ENCODE results near the gene MGLL.

The MGLL gene

DNA sequence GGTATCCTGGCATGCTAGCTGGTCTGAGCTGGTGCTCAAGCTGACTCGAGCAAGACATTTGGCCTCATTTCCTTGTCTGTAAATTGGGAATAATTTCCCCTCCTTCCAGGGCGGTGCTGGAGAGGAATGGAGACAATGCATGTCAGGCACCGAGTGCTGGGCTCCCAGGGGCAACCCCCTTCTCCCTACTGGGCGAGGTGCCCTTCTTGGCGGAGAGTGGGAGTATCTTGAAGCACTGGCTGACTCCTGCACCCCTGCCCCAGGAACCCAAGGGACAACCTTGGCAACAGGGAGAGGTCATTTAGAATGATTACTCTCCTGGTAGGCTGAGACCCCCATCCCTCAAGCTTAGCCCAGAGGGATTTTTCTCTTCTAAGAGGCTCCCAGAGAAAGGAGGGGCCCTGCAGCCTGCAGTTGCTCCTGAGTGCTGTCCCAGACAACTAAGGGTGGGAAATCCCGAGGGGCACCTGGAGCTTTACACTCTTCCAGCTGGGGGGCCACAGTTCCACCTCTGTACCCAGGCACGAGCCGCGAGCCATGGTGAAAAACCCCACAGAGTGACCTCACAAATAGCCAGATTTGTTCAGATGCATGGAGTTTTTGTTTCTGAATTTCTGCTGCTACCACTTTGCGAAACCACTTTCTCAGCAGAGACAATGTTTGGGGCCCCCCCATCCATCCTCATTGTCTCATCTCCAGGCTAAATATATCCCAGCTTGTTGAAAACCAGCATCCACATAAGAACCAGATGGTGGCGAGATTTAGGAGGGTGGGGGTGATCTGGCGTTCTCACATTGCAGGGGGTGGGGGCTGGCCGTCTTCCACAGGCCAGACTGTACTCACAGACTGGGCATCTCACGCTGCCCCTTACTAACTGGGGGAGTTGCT lies 104.7 kb downstream of the MGLL start:
- Histone ChIP-seq H3K9me3 (ENCODE audit: insufficient read depth, low read length) (no peaks in the 10 kb centered on the region), H3K9ac (ENCODE audit: low read length) (no peak overlapping the region), H2AFZ (ENCODE audit: low read depth, low read length, severe bottlenecking) (no peak overlapping the region), H4K20me1 (ENCODE audit: low read depth, low read length) (no peaks in the 10 kb centered on the region), H3K27ac (ENCODE audit: low read depth, low read length) (no peak overlapping the region), H3K4me3 (ENCODE audit: insufficient read depth, low read length, poor library complexity, severe bottlenecking) (no peak overlapping the region), H3K79me2 (ENCODE audit: insufficient read depth, low read length) (no peaks in the 10 kb centered on the region), H3F3A (ENCODE audit: insufficient read depth) (no peaks in the 10 kb centered on the region), H3K36me3 (ENCODE audit: low read length) (no peaks in the 10 kb centered on the region), H3K9me2 (replicated peaks; ENCODE audit: insufficient read depth, low read length) (no peaks in the 10 kb centered on the region), H3K4me2 (ENCODE audit: low read depth, low read length, poor library complexity, severe bottlenecking) (no peak overlapping the region), H3K27me3 (ENCODE audit: low read length) (no peaks in the 10 kb centered on the region)
- TF ChIP-seq, protein P1, sequence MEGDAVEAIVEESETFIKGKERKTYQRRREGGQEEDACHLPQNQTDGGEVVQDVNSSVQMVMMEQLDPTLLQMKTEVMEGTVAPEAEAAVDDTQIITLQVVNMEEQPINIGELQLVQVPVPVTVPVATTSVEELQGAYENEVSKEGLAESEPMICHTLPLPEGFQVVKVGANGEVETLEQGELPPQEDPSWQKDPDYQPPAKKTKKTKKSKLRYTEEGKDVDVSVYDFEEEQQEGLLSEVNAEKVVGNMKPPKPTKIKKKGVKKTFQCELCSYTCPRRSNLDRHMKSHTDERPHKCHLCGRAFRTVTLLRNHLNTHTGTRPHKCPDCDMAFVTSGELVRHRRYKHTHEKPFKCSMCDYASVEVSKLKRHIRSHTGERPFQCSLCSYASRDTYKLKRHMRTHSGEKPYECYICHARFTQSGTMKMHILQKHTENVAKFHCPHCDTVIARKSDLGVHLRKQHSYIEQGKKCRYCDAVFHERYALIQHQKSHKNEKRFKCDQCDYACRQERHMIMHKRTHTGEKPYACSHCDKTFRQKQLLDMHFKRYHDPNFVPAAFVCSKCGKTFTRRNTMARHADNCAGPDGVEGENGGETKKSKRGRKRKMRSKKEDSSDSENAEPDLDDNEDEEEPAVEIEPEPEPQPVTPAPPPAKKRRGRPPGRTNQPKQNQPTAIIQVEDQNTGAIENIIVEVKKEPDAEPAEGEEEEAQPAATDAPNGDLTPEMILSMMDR (IDR thresholded peaks at IDR 0.05; ENCODE audit: insufficient read depth, low read length, poor library complexity, severe bottlenecking), result no peak
- TF ChIP-seq EZH2phosphoT487 (conservative IDR thresholded peaks at IDR 0.05; ENCODE audit: low read length), result no peak

DNA sequence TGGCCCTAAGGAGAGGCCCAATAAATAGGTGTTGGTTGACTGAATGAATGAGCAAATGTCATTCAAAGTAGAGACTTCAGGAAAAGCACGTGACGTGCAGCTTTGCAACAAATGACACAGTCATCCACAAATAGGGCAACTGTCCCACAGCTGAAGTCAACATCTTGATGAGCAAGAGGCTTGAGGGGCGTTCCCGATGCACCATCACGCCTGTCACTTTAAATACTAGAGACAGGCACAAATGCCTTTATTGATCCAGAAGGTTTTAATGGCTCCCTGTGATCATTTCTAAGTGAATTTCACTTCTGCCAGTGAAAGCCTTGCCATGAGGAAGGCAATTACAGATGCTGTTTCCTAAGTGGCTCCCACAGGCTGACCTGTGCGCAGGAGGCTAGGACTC lies 105.9 kb downstream of the MGLL start:
- Histone ChIP-seq H3K79me2 (ENCODE audit: insufficient read depth, low read length) (no peaks in the 10 kb centered on the region), H3K27me3 (ENCODE audit: low read length) (no peaks in the 10 kb centered on the region), H3K4me2 (ENCODE audit: low read depth, low read length, poor library complexity, severe bottlenecking) (no peak overlapping the region), H3K9ac (ENCODE audit: low read length) (no peak overlapping the region), H3K36me3 (ENCODE audit: low read length) (no peaks in the 10 kb centered on the region), H3K27ac (ENCODE audit: low read depth, low read length) (no peak overlapping the region), H3K9me2 (replicated peaks; ENCODE audit: insufficient read depth, low read length) (no peaks in the 10 kb centered on the region), H3F3A (ENCODE audit: insufficient read depth) (no peaks in the 10 kb centered on the region), H2AFZ (ENCODE audit: low read depth, low read length, severe bottlenecking) (no peak overlapping the region), H3K9me3 (ENCODE audit: insufficient read depth, low read length) (no peaks in the 10 kb centered on the region), H4K20me1 (ENCODE audit: low read depth, low read length) (no peaks in the 10 kb centered on the region), H3K4me3 (ENCODE audit: insufficient read depth, low read length, poor library complexity, severe bottlenecking) (no peak overlapping the region)
- TF ChIP-seq, protein P1 (IDR thresholded peaks at IDR 0.05; ENCODE audit: insufficient read depth, low read length, poor library complexity, severe bottlenecking), result no peak

DNA sequence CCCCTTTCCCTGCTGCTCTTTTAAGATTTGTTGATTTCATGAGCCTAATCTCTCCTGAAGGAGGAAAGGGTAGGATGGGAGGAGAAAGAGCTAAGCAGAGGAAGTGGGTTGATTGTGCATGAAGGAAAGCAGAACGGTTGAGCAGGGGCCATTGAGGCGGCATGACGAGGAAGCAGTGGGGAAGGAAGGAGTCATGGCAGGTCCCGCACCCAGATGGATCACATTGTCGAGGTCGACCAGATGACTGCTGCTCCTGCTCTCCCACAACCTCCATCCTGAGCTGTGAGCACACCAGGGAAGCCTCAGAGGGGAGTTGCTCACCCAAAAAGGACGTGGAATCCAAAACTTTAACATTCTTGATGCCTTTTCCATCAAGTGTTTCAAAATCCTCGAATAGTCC lies 106.8 kb downstream of the MGLL start:
- H3K27me3 ChIP-seq (ENCODE audit: low read length), result no peaks in the 10 kb centered on the region
- no peak overlapping the region for H3K27ac ChIP-seq (ENCODE audit: low read depth, low read length)
- H3K4me3 ChIP-seq (ENCODE audit: insufficient read depth, low read length, poor library complexity, severe bottlenecking), result no peak overlapping the region
- H3K36me3 ChIP-seq (ENCODE audit: low read length), result no peaks in the 10 kb centered on the region
- no peaks in the 10 kb centered on the region for H3K9me2 ChIP-seq (replicated peaks; ENCODE audit: insufficient read depth, low read length)
- H3K79me2 ChIP-seq (ENCODE audit: insufficient read depth, low read length), result no peaks in the 10 kb centered on the region
- no peak overlapping the region for H3K9ac ChIP-seq (ENCODE audit: low read length)
- no peak overlapping the region for H2AFZ ChIP-seq (ENCODE audit: low read depth, low read length, severe bottlenecking)
- H4K20me1 ChIP-seq (ENCODE audit: low read depth, low read length), result no peaks in the 10 kb centered on the region
- H3K4me2 ChIP-seq (ENCODE audit: low read depth, low read length, poor library complexity, severe bottlenecking), result no peak overlapping the region
- H3F3A ChIP-seq (ENCODE audit: insufficient read depth), result no peaks in the 10 kb centered on the region
- no peak for TF ChIP-seq EZH2phosphoT487 (conservative IDR thresholded peaks at IDR 0.05; ENCODE audit: low read length)
- TF ChIP-seq, protein P1 (IDR thresholded peaks at IDR 0.05; ENCODE audit: insufficient read depth, low read length, poor library complexity, severe bottlenecking), result no peak
- no peaks in the 10 kb centered on the region for H3K9me3 ChIP-seq (ENCODE audit: insufficient read depth, low read length)
